PC-3 (cell line): ENCODE data around the gene WBP4. TPM values are rescaled to one million over a fixed set of nuclear protein-coding genes. Genes with fewer than 3 reads are reported as not detected.

ENCODE experiments used
- ATAC-seq: fragments of 200-7000 bp; cut with Tn5 transposase; 2 replicates; pipeline ENCODE4 v1.9.1; 2020; ENCODE audit warnings: mild to moderate bottlenecking, moderate library complexity
- BruUV-seq: library from RNA; stranded (reverse); fragments of 400-500 nt; replicated peaks from 2 replicates; lab custom pipeline; 2021; lab: Mats Ljungman, UMichigan
- CTCF ChIA-PET: fragments of 300-600 bp; sonication (Branson Sonifier 250); formaldehyde crosslinking; loops from one replicate; lab custom pipeline; 2022; ENCODE audit warnings: antibody characterized with exemption; lab: Charles Lee
- POLR2A ChIA-PET: fragments of 300-600 bp; sonication (Branson Sonifier 250); formaldehyde crosslinking; loops from one replicate; lab custom pipeline; 2022; ENCODE audit warnings: antibody characterized with exemption; ENCODE audit not compliant: unreplicated experiment; lab: Charles Lee
- DNase-seq: peaks from one replicate; pipeline ENCODE4 v3.0.0-alpha.2; 2015
- H2AFZ ChIP-seq: fragments of 300-600 bp; sonication (generic); 2 replicates; pipeline ENCODE4 v1.6.0; 2016; ENCODE audit warnings: antibody characterized with exemption, low read length
- H3F3A ChIP-seq: fragments of 300-600 bp; sonication (generic); one replicate; pipeline ENCODE4 v1.6.0; 2017; ENCODE audit warnings: antibody characterized with exemption, low read length, control low read depth, mild to moderate bottlenecking; ENCODE audit not compliant: unreplicated experiment
- H3K27ac ChIP-seq: fragments of 300-600 bp; sonication (generic); 2 replicates; pipeline ENCODE4 v1.5.1; 2016; ENCODE audit warnings: mild to moderate bottlenecking, low read length
- H3K27me3 ChIP-seq: fragments of 300-600 bp; sonication (generic); 2 replicates; pipeline ENCODE4 v1.6.1; 2016; ENCODE audit warnings: low read length, mixed read lengths
- H3K36me3 ChIP-seq: fragments of 300-600 bp; sonication (generic); 2 replicates; pipeline ENCODE4 v1.6.1; 2016; ENCODE audit warnings: low read depth, mixed run types, low read length, mixed read lengths
- H3K4me1 ChIP-seq: fragments of 300-600 bp; sonication (generic); 2 replicates; pipeline ENCODE4 v1.5.1; 2016; ENCODE audit warnings: low read length; ENCODE audit not compliant: insufficient read depth
- H3K4me2 ChIP-seq: fragments of 300-600 bp; sonication (generic); 2 replicates; pipeline ENCODE4 v1.6.0; 2016; ENCODE audit warnings: low read length
- H3K4me3 ChIP-seq: fragments of 300-600 bp; sonication (generic); 2 replicates; pipeline ENCODE4 v1.5.1; 2016; ENCODE audit warnings: mild to moderate bottlenecking, low read length, mixed read lengths
- H3K79me2 ChIP-seq: fragments of 300-600 bp; sonication (generic); 2 replicates; pipeline ENCODE4 v1.6.1; 2017; ENCODE audit warnings: low read length, mixed read lengths
- H3K9ac ChIP-seq: fragments of 300-600 bp; sonication (generic); 2 replicates; pipeline ENCODE4 v1.6.0; 2016; ENCODE audit warnings: mild to moderate bottlenecking, low read length
- H3K9me2 ChIP-seq: fragments of 300-600 bp; sonication (generic); replicated peaks from 2 replicates; pipeline ENCODE4 v1.6.1; 2016; ENCODE audit warnings: mixed run types, low read length, mixed read lengths
- H3K9me3 ChIP-seq: fragments of 300-600 bp; sonication (generic); 2 replicates; pipeline ENCODE4 v1.6.1; 2016; ENCODE audit warnings: low read length, mixed read lengths
- H4K20me1 ChIP-seq: fragments of 300-600 bp; sonication (generic); 2 replicates; pipeline ENCODE4 v1.6.1; 2016; ENCODE audit warnings: low read length, mixed read lengths
- EZH2 ChIP-seq: fragments of 300-600 bp; sonication (generic); IDR thresholded peaks from one replicate; pipeline ENCODE4 v1.6.1; 2017; ENCODE audit warnings: antibody characterized with exemption, mild to moderate bottlenecking, low read length; ENCODE audit not compliant: unreplicated experiment
- EZH2phosphoT487 ChIP-seq: fragments of 300-600 bp; sonication (generic); IDR thresholded peaks from 2 replicates; pipeline ENCODE4 v1.6.1; 2018; ENCODE audit warnings: mild to moderate bottlenecking, antibody characterized with exemption, low read length, borderline replicate concordance
- intact Hi-C: fragments of 100-400 bp; cut with micrococcal nuclease; formaldehyde crosslinking; loops from 2 replicates; pipeline ENCODE4 v1.9.0; 2023
- total RNA-seq: library from RNA; depleted of rRNA; stranded (reverse); fragments of >200 nt; gene quantifications from 2 replicates; pipeline ENCODE4 v1.2.3, GENCODE V29; 2014
- TF ChIP-seq, protein P1 (sequence below): fragments of 300-600 bp; sonication (generic); conservative IDR thresholded peaks from 2 replicates; pipeline ENCODE4 v1.5.1; 2017; ENCODE audit warnings: antibody characterized with exemption, low read depth, mild to moderate bottlenecking, low read length

Gene WBP4
- total RNA-seq, 1 experiment from 2014 or later: 7.3 TPM

- 0 out of 2 replicates have a peak overlapping the region, but pooled peaks have one; percentile 12 for H3K27ac ChIP-seq
- no peak overlapping the region for H3K4me3 ChIP-seq
- H3K9me3 ChIP-seq: no peaks in the 10 kb centered on the region
- peak overlapping the region; percentile 98 for H3K4me2 ChIP-seq
- H3K79me2 ChIP-seq: peaks cover 30% of the 10 kb centered on the region
- H2AFZ ChIP-seq: no peak overlapping the region
- CTCF ChIA-PET: no interaction called here
- H3K9ac ChIP-seq: no peak overlapping the region
- H3K9me2 ChIP-seq: no peaks in the 10 kb centered on the region
- DNase-seq: no peak
- intact Hi-C loops: loop anchor here (10.0 kb wide), 2 partner anchors 250 to 290 kb away; partner anchors contain the start of genes MRPS31 and NAA16
- peaks cover 12% of the 10 kb centered on the region for H4K20me1 ChIP-seq
- POLR2A ChIA-PET: no interaction called here
- no peak for ATAC-seq
- no peak for TF ChIP-seq EZH2
- TF ChIP-seq EZH2phosphoT487: no peak
- peaks cover 30% of the 10 kb centered on the region for H3K4me1 ChIP-seq
- H3K36me3 ChIP-seq: peaks cover 24% of the 10 kb centered on the region
- BruUV-seq: no TSS peak
- H3F3A ChIP-seq: no peaks in the 10 kb centered on the region
- H3K27me3 ChIP-seq: no peaks in the 10 kb centered on the region
These were observed 3.8 kb downstream of the WBP4 start for GRCh38 chr13:41065078-41065477.

DNA sequence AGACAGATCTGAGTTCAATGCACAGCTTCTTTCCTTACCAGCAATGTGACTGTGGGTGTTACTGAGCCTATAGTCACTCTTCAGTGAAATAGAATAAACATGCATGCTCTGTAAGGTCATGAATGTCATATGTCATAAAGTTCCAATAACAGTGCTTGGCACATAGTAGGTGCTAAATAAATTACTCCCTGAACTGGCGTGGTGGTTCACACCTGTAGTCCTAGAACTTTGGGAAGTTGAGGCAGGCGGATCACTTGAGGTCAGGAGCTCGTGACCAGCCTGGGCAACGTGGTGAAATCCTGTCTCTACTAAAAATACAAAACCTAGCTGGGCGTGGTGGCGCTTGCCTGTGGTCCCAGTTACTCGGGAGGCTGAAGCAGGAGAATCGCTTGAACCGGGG is 13.2 kb downstream of the WBP4 start:
- ChIA-PET POLR2A (no interaction called here), CTCF (interaction anchor here (0.6 kb wide), 1 partner anchor 18 kb away, joined by 5 read pairs; no protein-coding TSS in a partner anchor)
- H4K20me1 ChIP-seq: no peaks in the 10 kb centered on the region
- no peak overlapping the region for H2AFZ ChIP-seq
- intact Hi-C loops: loop anchor here (2.0 kb wide), 1 partner anchor 58 kb away; the partner anchor contains the start of gene KBTBD6
- H3F3A ChIP-seq: no peaks in the 10 kb centered on the region
- no peak overlapping the region for H3K27ac ChIP-seq
- ATAC-seq: no peak
- H3K79me2 ChIP-seq: no peaks in the 10 kb centered on the region
- no peaks in the 10 kb centered on the region for H3K9me3 ChIP-seq
- H3K4me2 ChIP-seq: no peak overlapping the region
- no peak for DNase-seq
- no peaks in the 10 kb centered on the region for H3K4me1 ChIP-seq
- peaks cover 43% of the 10 kb centered on the region; the same call in 1 of the 2 replicates for H3K36me3 ChIP-seq
- BruUV-seq: no TSS peak
- no peak overlapping the region for H3K9ac ChIP-seq
- no peak overlapping the region for H3K4me3 ChIP-seq
- H3K9me2 ChIP-seq: no peaks in the 10 kb centered on the region
- no peaks in the 10 kb centered on the region for H3K27me3 ChIP-seq
- TF ChIP-seq, protein P1, sequence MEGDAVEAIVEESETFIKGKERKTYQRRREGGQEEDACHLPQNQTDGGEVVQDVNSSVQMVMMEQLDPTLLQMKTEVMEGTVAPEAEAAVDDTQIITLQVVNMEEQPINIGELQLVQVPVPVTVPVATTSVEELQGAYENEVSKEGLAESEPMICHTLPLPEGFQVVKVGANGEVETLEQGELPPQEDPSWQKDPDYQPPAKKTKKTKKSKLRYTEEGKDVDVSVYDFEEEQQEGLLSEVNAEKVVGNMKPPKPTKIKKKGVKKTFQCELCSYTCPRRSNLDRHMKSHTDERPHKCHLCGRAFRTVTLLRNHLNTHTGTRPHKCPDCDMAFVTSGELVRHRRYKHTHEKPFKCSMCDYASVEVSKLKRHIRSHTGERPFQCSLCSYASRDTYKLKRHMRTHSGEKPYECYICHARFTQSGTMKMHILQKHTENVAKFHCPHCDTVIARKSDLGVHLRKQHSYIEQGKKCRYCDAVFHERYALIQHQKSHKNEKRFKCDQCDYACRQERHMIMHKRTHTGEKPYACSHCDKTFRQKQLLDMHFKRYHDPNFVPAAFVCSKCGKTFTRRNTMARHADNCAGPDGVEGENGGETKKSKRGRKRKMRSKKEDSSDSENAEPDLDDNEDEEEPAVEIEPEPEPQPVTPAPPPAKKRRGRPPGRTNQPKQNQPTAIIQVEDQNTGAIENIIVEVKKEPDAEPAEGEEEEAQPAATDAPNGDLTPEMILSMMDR: no peak
- no peak for TF ChIP-seq EZH2phosphoT487
- no peak for TF ChIP-seq EZH2

DNA sequence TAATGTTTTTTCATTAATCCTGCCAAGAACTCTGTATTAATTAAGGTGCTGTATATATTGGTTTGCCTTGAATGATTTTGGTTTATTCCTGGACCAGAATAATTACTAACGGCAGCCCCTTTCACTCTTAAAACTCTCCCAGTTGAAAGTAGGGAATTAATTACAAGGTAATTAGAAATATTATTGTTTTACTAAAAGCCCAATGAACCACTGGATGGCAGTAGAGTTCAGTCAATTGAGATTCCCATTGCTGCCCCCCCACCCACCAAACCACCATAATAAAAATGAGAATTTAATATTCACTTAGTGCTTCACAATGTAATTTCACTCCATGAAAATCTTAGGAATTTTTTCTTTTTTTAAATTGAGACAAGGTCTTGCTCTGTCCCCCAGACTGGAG is 13.7 kb downstream of the WBP4 start:
- BruUV-seq: no TSS peak
- Histone ChIP-seq H3K27me3 (no peaks in the 10 kb centered on the region), H3K4me3 (no peak overlapping the region), H3K4me1 (no peaks in the 10 kb centered on the region), H3F3A (no peaks in the 10 kb centered on the region), H3K9me2 (no peaks in the 10 kb centered on the region), H2AFZ (no peak overlapping the region), H3K27ac (no peak overlapping the region), H3K36me3 (peaks cover 41% of the 10 kb centered on the region; the same call in 1 of the 2 replicates), H3K9me3 (no peaks in the 10 kb centered on the region), H3K4me2 (no peak overlapping the region), H3K79me2 (no peaks in the 10 kb centered on the region), H3K9ac (no peak overlapping the region), H4K20me1 (no peaks in the 10 kb centered on the region)
- no peak for ATAC-seq
- TF ChIP-seq, protein P1: peak; percentile 61
- TF ChIP-seq EZH2phosphoT487 (no peak), EZH2 (no peak)
- ChIA-PET POLR2A (no interaction called here), CTCF (no interaction called here)
- intact Hi-C loops: loop anchor here (1.0 to 2.0 kb wide), 3 partner anchors 58 to 147 kb away; partner anchors contain the start of gene KBTBD6
- DNase-seq: peak; percentile 46
